NCI-H748 (cell line): Measurements from ENCODE around the gene FIGNL1.

Source experiments
- DNase-seq: peaks from one replicate; lab custom pipeline; 2025; ENCODE audit not compliant: unreplicated experiment; lab: John Stamatoyannopoulos, UW

The FIGNL1 gene

GRCh38 chr7:50428911-50429310 lies 21.2 kb downstream of the FIGNL1 start:
- no peak for DNase-seq

GRCh38 chr7:50427518-50427917 lies 22.6 kb downstream of the FIGNL1 start:
- DNase-seq, result no peak

- DNase-seq, result no peak
Measured at GRCh38 chr7:50426280-50427045, 23.7 kb downstream of the FIGNL1 start.

- no peak for DNase-seq
Measured at GRCh38 chr7:50425318-50425717, 24.8 kb downstream of the FIGNL1 start.

- no peak for DNase-seq
Measured at GRCh38 chr7:50423860-50424259, 26.3 kb downstream of the FIGNL1 start.

GRCh38 chr7:50422858-50423257 lies 27.3 kb downstream of the FIGNL1 start:
- no peak for DNase-seq

GRCh38 chr7:50421043-50421442 lies 29.1 kb downstream of the FIGNL1 start:
- no peak for DNase-seq

GRCh38 chr7:50418526-50419290 lies 31.4 kb downstream of the FIGNL1 start:
- DNase-seq, result no peak

GRCh38 chr7:50418086-50418515 lies 32.0 kb downstream of the FIGNL1 start:
- peak; percentile 75 for DNase-seq

GRCh38 chr7:50416527-50417182 lies 33.5 kb downstream of the FIGNL1 start:
- DNase-seq, result no peak

- DNase-seq, result no peak
Measured at GRCh38 chr7:50415844-50416364, 34.2 kb downstream of the FIGNL1 start.

GRCh38 chr7:50413561-50413960 lies 36.6 kb downstream of the FIGNL1 start:
- DNase-seq, result no peak

GRCh38 chr7:50412973-50413372 lies 37.2 kb downstream of the FIGNL1 start:
- no peak for DNase-seq

GRCh38 chr7:50411332-50411731 lies 38.8 kb downstream of the FIGNL1 start:
- DNase-seq, result no peak

GRCh38 chr7:50409856-50410745 lies 40.0 kb downstream of the FIGNL1 start:
- DNase-seq, result no peak

GRCh38 chr7:50406935-50407334 lies 43.2 kb downstream of the FIGNL1 start:
- DNase-seq, result no peak

- DNase-seq, result no peak
Measured at GRCh38 chr7:50405221-50405620, 44.9 kb downstream of the FIGNL1 start.

- DNase-seq, result no peak
Measured at GRCh38 chr7:50404392-50404791, 45.8 kb downstream of the FIGNL1 start.

GRCh38 chr7:50400114-50400513 lies 50.0 kb downstream of the FIGNL1 start:
- no peak for DNase-seq

GRCh38 chr7:50399635-50400034 lies 50.5 kb downstream of the FIGNL1 start:
- DNase-seq, result no peak

GRCh38 chr7:50399206-50399605 lies 50.9 kb downstream of the FIGNL1 start:
- DNase-seq, result no peak
